Fibroblast of mammary gland (primary cell): ENCODE data around the gene APOBR.
"Not testable (repeated sequence)": the region's sequence is repeated elsewhere in the genome, so short reads cannot be mapped to it uniquely, and the experiment has no call there.

Source experiments
- DNase-seq: peaks from one replicate; pipeline ENCODE4 v3.0.0-alpha.2; 2010; ENCODE audit warnings: low read depth
- H3K4me3 ChIP-seq: 2 replicates; pipeline ENCODE4 v1.5.1; 2011; ENCODE audit warnings: low read depth, mild to moderate bottlenecking, low read length, moderate library complexity; ENCODE audit not compliant: control insufficient read depth
- CTCF ChIP-seq: conservative IDR thresholded peaks from 2 replicates; pipeline ENCODE4 v1.5.1; 2011; ENCODE audit warnings: low read depth, low read length, inconsistent platforms; ENCODE audit not compliant: control insufficient read depth, insufficient read depth

The APOBR gene

GRCh38 chr16:28482026-28482425 lies 12.4 kb upstream of the APOBR start:
- no peak for TF ChIP-seq CTCF
- no peak for DNase-seq
- no peak overlapping the region for H3K4me3 ChIP-seq

- H3K4me3 ChIP-seq, DNase-seq: not testable (repeated sequence)
Measured at GRCh38 chr16:28483361-28483760, 11.1 kb upstream of the APOBR start.

DNA sequence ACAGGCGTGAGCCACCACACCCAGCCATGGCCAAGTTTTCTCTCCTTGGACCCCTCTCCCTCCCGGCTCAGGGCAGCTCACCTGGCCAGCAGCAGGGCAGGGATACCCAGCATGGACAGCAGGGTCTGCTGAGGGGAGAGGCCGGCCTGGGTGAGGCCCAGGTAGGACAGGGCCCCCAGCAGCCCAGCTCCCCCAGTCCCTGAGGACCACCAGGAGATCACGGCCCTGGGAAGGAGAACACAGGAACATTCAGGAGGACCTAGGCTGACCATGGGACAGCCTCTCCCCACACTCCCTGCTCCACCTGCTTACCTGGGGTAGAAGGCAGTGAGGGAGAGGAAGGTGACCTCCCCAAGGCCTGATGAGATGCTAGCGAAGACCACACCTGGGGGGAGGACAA lies 8.2 kb upstream of the APOBR start:
- H3K4me3 ChIP-seq: no peak overlapping the region
- TF ChIP-seq CTCF: no peak
- no peak for DNase-seq

DNA sequence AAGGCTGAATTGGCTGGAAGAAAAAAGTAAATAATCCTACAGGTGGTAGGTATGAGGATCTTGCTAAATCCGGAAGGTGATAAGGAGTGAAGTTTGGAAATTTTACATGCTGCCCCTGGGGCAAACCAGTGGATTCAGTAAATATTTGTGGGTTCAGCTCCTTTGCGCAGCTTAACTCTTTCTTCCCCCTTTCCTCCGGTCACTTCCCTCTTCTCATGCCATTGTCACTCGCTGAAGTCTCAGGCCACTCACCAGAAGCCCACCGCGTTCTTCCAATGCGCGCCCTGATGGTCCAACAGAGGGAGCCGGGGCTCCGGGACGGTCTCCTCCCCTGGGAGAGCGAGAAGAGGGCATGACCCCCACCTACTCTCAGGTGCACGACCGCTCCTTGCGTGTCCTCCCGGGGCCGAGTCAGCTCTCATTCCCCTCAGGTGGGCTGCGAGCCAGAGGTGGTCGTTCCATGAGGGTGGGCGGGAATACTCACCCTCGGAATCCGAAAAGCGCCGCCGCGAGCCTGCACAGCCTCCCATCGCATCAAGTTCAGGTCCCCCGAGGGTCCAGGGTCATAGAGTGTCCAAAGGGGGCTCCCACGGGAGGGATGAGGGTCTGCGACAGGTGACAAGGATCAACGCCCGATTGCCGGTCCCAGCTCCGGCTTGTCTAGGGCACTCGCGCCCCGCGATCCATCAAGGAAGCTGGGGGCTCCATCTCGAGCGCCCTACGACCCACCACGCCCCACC lies 3.0 kb upstream of the APOBR start:
- no peak for DNase-seq

GRCh38 chr16:28491970-28492474 lies 2.4 kb upstream of the APOBR start, which contains the start of gene CLN3:
Gene CLN3 (minus strand): TSS chr16:28492074. CDS start chr16:28491759, 315 bp downstream.
- peak within 1 kb of the TSS; percentile 97 for H3K4me3 ChIP-seq
- peak; percentile 94 for DNase-seq
- TF ChIP-seq CTCF: no peak

More for the DNA sequence above, 3.0 kb upstream of the APOBR start:
- TF ChIP-seq CTCF: peak; percentile 25
- peak overlapping the region; percentile 97 for H3K4me3 ChIP-seq

- no peak for TF ChIP-seq CTCF
- no peak for DNase-seq
- H3K4me3 ChIP-seq: no peak overlapping the region
Measured at GRCh38 chr16:28492511-28492910, 1.9 kb upstream of the APOBR start.

DNA sequence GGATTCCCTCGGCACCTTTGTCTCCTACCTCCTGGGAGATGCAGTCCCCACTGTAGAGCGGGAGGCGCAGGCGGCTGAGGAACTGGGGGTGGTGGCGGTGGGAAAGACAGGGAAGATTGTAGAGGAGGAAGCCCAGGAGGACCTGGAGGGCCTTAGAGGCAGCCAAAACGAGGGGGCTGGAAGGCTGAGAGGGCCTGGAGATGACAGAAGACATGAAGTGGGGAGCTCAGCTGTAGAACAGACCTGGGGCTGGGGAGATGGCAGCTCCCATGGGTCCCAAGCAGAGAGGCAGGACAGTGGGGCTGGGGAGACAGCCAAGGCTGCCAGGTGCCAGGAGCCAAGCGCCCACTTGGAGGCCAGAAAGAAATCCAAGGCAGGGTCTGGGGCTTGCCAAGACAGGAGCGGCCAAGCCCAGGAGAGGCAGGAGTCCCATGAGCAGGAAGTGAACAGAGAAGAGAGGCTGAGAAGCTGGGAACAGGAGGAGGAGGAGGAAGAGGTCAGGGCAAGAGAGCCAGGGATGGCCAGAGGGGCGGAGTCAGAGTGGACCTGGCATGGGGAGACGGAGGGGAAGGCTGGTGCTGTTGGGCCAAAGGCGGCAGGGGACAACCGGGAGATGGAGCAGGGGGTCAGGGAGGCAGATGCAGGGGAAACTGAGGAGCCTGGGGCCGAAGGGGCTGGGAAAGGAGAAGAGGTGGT lies 803 bp downstream of the APOBR start:
- no peak overlapping the region for H3K4me3 ChIP-seq

More for the DNA sequence above, 803 bp downstream of the APOBR start:
- TF ChIP-seq CTCF: no peak
- no peak for DNase-seq
